ENCODE results near the gene SPAG16. TPM values are rescaled to one million over a fixed set of nuclear protein-coding genes. Genes with fewer than 3 reads are reported as not detected.

Gene SPAG16
- total RNA-seq, 6 experiments from 2014 or later: 15.4 to 20.0 (median 17.5) TPM

GRCh38 chr2:214277880-214278279 is 993.6 kb downstream of the SPAG16 start:
- Mint-ChIP-seq H3K9me3 (no peaks in the 10 kb centered on the region; the same call in 1 of the 2 replicates), H3K4me1 (ENCODE audit: low read depth) (no peaks in the 10 kb centered on the region), H3K36me3 (ENCODE audit: low read depth) (no peaks in the 10 kb centered on the region), H3K4me3 (no peak overlapping the region), H3K27me3 (ENCODE audit: insufficient read depth) (peaks cover 1% of the 10 kb centered on the region; the same call in 1 of the 2 replicates), H3K27ac (no peak overlapping the region)
- TF ChIP-seq, protein P1, sequence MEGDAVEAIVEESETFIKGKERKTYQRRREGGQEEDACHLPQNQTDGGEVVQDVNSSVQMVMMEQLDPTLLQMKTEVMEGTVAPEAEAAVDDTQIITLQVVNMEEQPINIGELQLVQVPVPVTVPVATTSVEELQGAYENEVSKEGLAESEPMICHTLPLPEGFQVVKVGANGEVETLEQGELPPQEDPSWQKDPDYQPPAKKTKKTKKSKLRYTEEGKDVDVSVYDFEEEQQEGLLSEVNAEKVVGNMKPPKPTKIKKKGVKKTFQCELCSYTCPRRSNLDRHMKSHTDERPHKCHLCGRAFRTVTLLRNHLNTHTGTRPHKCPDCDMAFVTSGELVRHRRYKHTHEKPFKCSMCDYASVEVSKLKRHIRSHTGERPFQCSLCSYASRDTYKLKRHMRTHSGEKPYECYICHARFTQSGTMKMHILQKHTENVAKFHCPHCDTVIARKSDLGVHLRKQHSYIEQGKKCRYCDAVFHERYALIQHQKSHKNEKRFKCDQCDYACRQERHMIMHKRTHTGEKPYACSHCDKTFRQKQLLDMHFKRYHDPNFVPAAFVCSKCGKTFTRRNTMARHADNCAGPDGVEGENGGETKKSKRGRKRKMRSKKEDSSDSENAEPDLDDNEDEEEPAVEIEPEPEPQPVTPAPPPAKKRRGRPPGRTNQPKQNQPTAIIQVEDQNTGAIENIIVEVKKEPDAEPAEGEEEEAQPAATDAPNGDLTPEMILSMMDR (IDR thresholded peaks at IDR 0.05): no peak
- DNase-seq: no peak

DNA sequence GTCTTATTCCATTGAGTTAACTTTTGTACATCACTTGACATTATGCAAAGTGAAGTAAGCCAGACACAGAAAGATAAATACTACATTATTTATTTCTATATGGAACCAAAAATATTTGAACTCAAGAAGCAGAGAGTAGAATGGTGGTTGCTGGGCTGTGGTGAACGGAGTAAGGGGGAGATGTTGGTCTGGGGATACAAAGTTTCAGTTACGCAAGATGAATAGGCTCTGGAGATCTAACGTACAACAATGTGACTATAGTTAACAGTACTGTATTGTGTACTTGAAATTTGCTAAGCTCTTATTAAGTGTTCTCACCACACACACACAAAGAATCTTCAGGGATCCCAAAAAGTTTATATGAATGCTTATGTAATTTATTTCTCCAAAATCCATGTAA is 1001.7 kb downstream of the SPAG16 start:
- Mint-ChIP-seq H3K9me3 (no peaks in the 10 kb centered on the region), H3K36me3 (ENCODE audit: low read depth) (no peaks in the 10 kb centered on the region), H3K4me3 (no peak overlapping the region), H3K27ac (no peak overlapping the region), H3K4me1 (ENCODE audit: low read depth) (no peaks in the 10 kb centered on the region), H3K27me3 (ENCODE audit: insufficient read depth) (no peaks in the 10 kb centered on the region)
- TF ChIP-seq, protein P1 (IDR thresholded peaks at IDR 0.05): no peak
- DNase-seq: no peak

- H3K4me1 Mint-ChIP-seq (ENCODE audit: low read depth): no peaks in the 10 kb centered on the region; the same call in 1 of the 2 replicates
Observed at GRCh38 chr2:214293593-214293992, 1009.3 kb downstream of the SPAG16 start.

GRCh38 chr2:214294426-214294825 is 1010.2 kb downstream of the SPAG16 start:
- TF ChIP-seq, protein P1 (IDR thresholded peaks at IDR 0.05): no peak
- H3K4me1 Mint-ChIP-seq (ENCODE audit: low read depth): no peaks in the 10 kb centered on the region; the same call in 1 of the 2 replicates
- peaks cover 13% of the 10 kb centered on the region; the same call in 1 of the 2 replicates for H3K36me3 Mint-ChIP-seq (ENCODE audit: low read depth)
- no peak for DNase-seq
- H3K4me3 Mint-ChIP-seq: no peak overlapping the region
- peaks cover 9% of the 10 kb centered on the region; the same call in 1 of the 2 replicates for H3K9me3 Mint-ChIP-seq
- no peak overlapping the region for H3K27ac Mint-ChIP-seq
- no peaks in the 10 kb centered on the region for H3K27me3 Mint-ChIP-seq (ENCODE audit: insufficient read depth)

More at GRCh38 chr2:214293593-214293992, 1009.3 kb downstream of the SPAG16 start:
- TF ChIP-seq, protein P1 (IDR thresholded peaks at IDR 0.05): peak; percentile 24; the same call in 1 of the 2 replicates
- Mint-ChIP-seq H3K36me3 (ENCODE audit: low read depth) (peaks cover 13% of the 10 kb centered on the region; the same call in 1 of the 2 replicates), H3K27ac (no peak overlapping the region), H3K9me3 (peaks cover 9% of the 10 kb centered on the region; the same call in 1 of the 2 replicates), H3K4me3 (no peak overlapping the region), H3K27me3 (ENCODE audit: insufficient read depth) (no peaks in the 10 kb centered on the region)
- DNase-seq: no peak

- Mint-ChIP-seq H3K27me3 (ENCODE audit: insufficient read depth) (no peaks in the 10 kb centered on the region), H3K36me3 (ENCODE audit: low read depth) (peaks cover 8% of the 10 kb centered on the region; the same call in 1 of the 2 replicates), H3K27ac (no peak overlapping the region), H3K4me3 (no peak overlapping the region), H3K4me1 (ENCODE audit: low read depth) (no peaks in the 10 kb centered on the region; the same call in 1 of the 2 replicates), H3K9me3 (no peaks in the 10 kb centered on the region)
- TF ChIP-seq, protein P1 (IDR thresholded peaks at IDR 0.05): no peak
- no peak for DNase-seq
Observed at GRCh38 chr2:214297423-214297822, 1013.2 kb downstream of the SPAG16 start.
